HEK293 (cell line): ENCODE measurements around the gene EHD2.
A peak's percentile ranks its signal among the peaks of the same experiment; 100 is the strongest.

Source experiments
- CTCF ChIP-seq: fragments of 450-650 bp; formaldehyde crosslinking; IDR thresholded peaks from 2 replicates; pipeline ENCODE4 v1.5.1; 2016; ENCODE audit warnings: missing biosample characterization, missing genetic modification characterization
- GLI2 ChIP-seq: fragments of 450-650 bp; formaldehyde crosslinking; IDR thresholded peaks from 2 replicates; pipeline ENCODE4; 2017; ENCODE audit warnings: missing biosample characterization, missing genetic modification characterization, low read depth, borderline replicate concordance
- YY1 ChIP-seq: fragments of 450-650 bp; formaldehyde crosslinking; IDR thresholded peaks from 2 replicates; pipeline ENCODE4 v1.5.1; 2018; ENCODE audit warnings: missing biosample characterization, missing genetic modification characterization
- ZBTB17 ChIP-seq: fragments of 450-650 bp; formaldehyde crosslinking; IDR thresholded peaks from 2 replicates; pipeline ENCODE4 v1.5.1; 2016; ENCODE audit warnings: missing biosample characterization, missing genetic modification characterization
- ZFP69B ChIP-seq: fragments of 450-650 bp; formaldehyde crosslinking; IDR thresholded peaks from 2 replicates; pipeline ENCODE4 v1.5.1; 2016; ENCODE audit warnings: missing biosample characterization, missing genetic modification characterization
- ZIC2 ChIP-seq: fragments of 450-650 bp; formaldehyde crosslinking; IDR thresholded peaks from 2 replicates; pipeline ENCODE4 v1.5.1; 2016; ENCODE audit warnings: missing biosample characterization, missing genetic modification characterization
- ZNF10 ChIP-seq: fragments of 450-650 bp; formaldehyde crosslinking; IDR thresholded peaks from 2 replicates; pipeline ENCODE4 v1.5.1; 2017; ENCODE audit warnings: missing biosample characterization, missing genetic modification characterization
- ZNF140 ChIP-seq: fragments of 450-650 bp; formaldehyde crosslinking; IDR thresholded peaks from 2 replicates; pipeline ENCODE4 v1.5.1; 2016; ENCODE audit warnings: missing biosample characterization, missing genetic modification characterization
- ZNF354C ChIP-seq: fragments of 450-650 bp; formaldehyde crosslinking; IDR thresholded peaks from 2 replicates; pipeline ENCODE4 v1.5.1; 2016; ENCODE audit warnings: missing biosample characterization, missing genetic modification characterization, low read depth, borderline replicate concordance
- ZNF48 ChIP-seq: fragments of 450-650 bp; formaldehyde crosslinking; IDR thresholded peaks from 2 replicates; pipeline ENCODE4 v1.5.1; 2016; ENCODE audit warnings: missing biosample characterization, missing genetic modification characterization
- ZNF558 ChIP-seq: fragments of 450-650 bp; formaldehyde crosslinking; IDR thresholded peaks from 2 replicates; pipeline ENCODE4 v1.5.1; 2016; ENCODE audit warnings: missing biosample characterization, missing genetic modification characterization

- TF ChIP-seq ZBTB17 (tag by site-specific recombination): peak; percentile 78
- peak; percentile 97 for TF ChIP-seq CTCF (tag by site-specific recombination)
- no peak for TF ChIP-seq ZNF48
- TF ChIP-seq ZIC2 (tag by site-specific recombination): no peak
- TF ChIP-seq ZFP69B (tag by site-specific recombination): 0 out of 2 replicates have a peak, but pooled peaks have one; percentile 49
- no peak for TF ChIP-seq YY1
- no peak for TF ChIP-seq ZNF354C (tag by site-specific recombination)
- TF ChIP-seq ZNF558 (tag by site-specific recombination): no peak
- TF ChIP-seq ZNF10: no peak
- no peak for TF ChIP-seq GLI2 (tag by site-specific recombination)
- TF ChIP-seq ZNF140 (tag by site-specific recombination): no peak
These were observed 15.2 kb upstream of the EHD2 start for GRCh38 chr19:47697863-47698609.
